ENCODE measurements around the gene USP40.

Gene USP40

DNA sequence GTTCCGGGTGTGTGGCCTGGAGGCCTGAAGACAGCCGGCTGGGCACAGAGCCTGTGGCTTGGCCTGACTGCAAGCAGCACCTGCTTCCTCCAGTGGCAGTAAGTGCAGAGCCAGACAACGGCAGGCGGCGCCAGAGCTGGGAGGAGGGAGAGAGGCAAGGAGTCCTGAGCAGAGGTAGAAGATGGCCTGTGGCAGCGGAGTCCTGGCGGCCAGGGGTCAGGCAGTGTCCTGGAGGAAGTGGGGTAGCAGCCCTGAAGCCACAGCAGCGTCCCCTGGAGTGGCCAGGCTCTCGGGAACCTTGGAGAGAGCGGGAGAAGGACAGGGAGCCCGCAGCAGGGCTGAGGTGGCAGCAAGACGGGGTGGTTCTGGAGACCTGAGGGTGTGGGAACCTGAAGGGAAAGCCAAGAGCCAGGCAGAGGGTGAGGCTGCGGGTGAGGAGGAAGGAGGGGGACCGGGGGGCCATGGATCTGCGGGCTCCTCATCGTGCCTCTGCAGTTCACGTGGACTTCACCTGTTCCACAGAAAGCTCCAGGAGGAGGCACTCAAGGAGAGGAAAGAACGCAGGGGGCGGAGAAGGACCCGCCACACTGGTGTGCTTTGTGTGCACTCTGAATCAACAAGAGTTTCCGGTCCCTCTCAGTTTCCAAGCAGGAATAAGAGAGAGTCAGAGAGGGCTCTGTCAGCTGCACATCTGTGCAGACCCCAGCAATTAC lies 85.9 kb downstream of the USP40 start:
- no peaks in the 10 kb centered on the region for H3K27me3 ChIP-seq (replicated peaks; ENCODE audit: control insufficient read depth, insufficient read depth, low read length)
- TF ChIP-seq, protein P1, sequence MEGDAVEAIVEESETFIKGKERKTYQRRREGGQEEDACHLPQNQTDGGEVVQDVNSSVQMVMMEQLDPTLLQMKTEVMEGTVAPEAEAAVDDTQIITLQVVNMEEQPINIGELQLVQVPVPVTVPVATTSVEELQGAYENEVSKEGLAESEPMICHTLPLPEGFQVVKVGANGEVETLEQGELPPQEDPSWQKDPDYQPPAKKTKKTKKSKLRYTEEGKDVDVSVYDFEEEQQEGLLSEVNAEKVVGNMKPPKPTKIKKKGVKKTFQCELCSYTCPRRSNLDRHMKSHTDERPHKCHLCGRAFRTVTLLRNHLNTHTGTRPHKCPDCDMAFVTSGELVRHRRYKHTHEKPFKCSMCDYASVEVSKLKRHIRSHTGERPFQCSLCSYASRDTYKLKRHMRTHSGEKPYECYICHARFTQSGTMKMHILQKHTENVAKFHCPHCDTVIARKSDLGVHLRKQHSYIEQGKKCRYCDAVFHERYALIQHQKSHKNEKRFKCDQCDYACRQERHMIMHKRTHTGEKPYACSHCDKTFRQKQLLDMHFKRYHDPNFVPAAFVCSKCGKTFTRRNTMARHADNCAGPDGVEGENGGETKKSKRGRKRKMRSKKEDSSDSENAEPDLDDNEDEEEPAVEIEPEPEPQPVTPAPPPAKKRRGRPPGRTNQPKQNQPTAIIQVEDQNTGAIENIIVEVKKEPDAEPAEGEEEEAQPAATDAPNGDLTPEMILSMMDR (IDR thresholded peaks at IDR 0.05; ENCODE audit: insufficient read depth, low read length, poor library complexity, severe bottlenecking) = no peak
- DNase-seq (ENCODE audit: extremely low read depth, insufficient read length) = no peak
- H3K36me3 ChIP-seq (ENCODE audit: control insufficient read depth, insufficient read depth, low read length) = peaks cover 11% of the 10 kb centered on the region
- H3K4me3 ChIP-seq (replicated peaks; ENCODE audit: low read depth, low read length) = no peak overlapping the region

DNA sequence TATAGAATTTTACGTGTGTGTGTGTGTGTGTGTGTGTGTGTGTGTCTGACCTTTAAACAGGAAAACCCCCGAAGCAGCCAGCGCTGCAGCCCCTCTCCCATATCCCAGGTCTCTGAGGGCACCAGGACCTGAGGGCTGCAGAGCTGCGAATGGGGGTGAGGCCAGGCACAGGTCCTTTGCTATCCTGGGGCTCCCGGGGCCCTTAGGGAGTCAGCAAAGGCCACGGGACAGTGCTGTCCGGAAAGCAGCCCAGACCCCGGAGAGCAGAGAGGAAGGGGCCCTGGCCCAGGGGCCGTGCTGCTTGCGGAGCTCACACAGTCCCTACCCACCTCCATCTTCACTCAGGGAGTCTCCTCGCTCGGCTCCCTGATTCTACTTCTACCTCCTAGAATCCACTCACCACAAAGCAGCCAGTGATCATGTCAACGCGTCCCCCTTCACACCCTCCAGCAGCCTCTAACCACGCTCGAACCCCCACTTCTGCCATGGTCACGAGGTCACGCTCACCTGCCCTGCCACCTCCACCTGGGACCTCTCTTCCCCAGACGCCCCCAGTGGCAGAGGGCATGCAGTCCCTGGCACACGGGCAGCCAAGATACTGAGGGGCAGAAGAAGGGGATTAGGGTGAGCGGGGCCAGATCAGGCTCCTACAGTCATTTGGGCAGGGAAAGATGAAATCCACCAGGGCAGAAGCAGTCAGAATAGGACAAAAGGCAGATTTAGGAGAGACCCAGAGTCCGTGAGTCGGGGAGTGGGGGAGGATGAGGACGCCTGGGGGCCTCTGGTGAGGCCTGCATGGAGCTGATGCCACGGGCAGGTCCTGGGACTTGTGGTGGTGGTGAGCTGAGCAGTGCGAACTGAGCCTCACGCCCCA lies 86.7 kb downstream of the USP40 start:
- peaks cover 11% of the 10 kb centered on the region for H3K36me3 ChIP-seq (ENCODE audit: control insufficient read depth, insufficient read depth, low read length)

DNA sequence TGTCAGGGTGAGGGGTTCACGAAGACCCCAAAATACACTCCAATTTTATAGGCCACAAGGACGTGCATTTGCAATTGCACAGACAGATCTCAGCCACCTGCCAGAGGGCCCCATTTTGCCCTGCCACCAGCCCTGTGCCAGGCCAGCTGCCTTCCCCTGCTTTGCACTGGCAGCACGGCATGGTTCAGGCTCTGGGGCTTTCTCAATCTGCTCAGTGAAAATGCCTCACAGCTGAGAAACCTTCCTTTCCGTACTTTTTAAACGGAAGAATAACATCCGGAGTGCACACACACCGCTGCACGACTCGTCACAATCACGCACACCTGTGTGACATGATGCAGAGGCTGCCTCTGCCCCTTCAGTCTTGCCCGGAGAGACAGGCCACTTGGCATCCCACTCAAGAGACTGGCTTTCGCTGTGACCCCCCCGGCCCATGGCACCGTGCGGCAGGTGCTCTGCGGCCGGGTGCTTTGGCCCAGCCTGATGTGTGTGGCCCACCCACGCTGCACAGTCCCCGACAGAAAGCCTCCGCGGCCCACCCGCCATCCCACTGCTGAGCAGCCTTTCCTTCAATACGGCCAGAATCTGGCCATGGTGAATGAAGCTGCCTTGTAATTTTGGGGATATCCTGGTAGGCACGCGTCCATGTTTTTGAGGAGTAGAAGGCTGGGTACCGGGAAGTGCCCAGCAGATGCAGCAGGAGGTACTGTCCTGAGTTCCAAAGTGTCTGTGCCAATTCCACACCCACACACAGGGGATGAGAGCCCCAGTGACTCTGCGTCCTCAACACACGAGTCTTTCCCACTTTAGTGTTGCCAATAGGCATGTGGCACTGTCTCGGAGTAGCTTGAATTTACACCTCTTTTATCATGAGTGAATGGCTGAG lies 88.8 kb downstream of the USP40 start:
- no peaks in the 10 kb centered on the region for H3K27me3 ChIP-seq (replicated peaks; ENCODE audit: control insufficient read depth, insufficient read depth, low read length)
- TF ChIP-seq, protein P1 (IDR thresholded peaks at IDR 0.05; ENCODE audit: insufficient read depth, low read length, poor library complexity, severe bottlenecking) = no peak
- peaks cover 15% of the 10 kb centered on the region for H3K36me3 ChIP-seq (ENCODE audit: control insufficient read depth, insufficient read depth, low read length)
- H3K4me3 ChIP-seq (replicated peaks; ENCODE audit: low read depth, low read length) = no peak overlapping the region
- DNase-seq (ENCODE audit: extremely low read depth, insufficient read length) = no peak

More for the DNA sequence above, 86.7 kb downstream of the USP40 start:
- no peak overlapping the region for H3K4me3 ChIP-seq (replicated peaks; ENCODE audit: low read depth, low read length)
- no peak for DNase-seq (ENCODE audit: extremely low read depth, insufficient read length)
- TF ChIP-seq, protein P1 (IDR thresholded peaks at IDR 0.05; ENCODE audit: insufficient read depth, low read length, poor library complexity, severe bottlenecking) = no peak
- H3K27me3 ChIP-seq (replicated peaks; ENCODE audit: control insufficient read depth, insufficient read depth, low read length) = no peaks in the 10 kb centered on the region

DNA sequence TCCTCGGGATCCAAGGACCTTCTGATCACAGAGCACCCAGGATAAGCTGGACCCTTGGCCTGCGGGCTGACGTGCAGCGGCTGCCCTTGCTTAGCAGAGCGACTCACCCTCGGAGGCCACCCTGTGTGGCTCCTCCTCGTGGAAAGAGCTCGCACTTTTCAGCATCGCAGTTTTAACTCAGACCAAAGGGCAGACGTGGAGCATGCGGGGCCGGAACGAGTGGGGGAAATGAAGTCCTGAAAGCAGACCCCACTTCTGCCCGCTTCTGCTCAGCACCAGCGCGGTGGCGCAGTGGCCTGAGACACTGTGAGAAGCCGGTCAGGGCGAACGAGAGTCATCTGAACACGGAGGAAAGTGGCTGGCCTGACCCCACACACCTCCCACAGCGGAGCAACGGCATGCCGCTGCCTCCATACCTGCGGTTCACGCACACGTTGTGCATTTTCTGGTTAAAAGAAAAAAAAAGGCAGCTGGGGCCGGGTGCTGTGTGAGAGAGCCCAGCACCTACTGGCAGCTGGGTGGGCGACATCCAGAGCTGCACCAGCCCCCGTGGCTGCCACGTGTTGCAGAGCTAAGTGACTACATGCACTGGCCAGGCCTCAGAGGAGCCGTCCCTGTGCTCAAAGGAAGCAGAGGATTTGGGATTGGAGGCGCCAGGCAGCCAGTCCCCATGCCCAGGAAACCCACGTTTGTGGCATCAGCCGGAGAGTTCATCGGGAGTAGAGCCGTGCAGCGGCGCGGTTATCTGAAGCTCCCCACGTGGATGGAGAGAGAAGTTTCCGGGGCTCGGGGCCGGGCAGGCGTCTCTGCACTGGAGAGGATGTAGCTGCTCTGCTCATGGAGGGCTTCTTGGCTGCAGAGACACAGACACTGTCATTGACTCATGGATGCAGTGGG lies 89.7 kb downstream of the USP40 start:
- no peak for DNase-seq (ENCODE audit: extremely low read depth, insufficient read length)
- TF ChIP-seq, protein P1 (IDR thresholded peaks at IDR 0.05; ENCODE audit: insufficient read depth, low read length, poor library complexity, severe bottlenecking) = no peak
- no peaks in the 10 kb centered on the region for H3K27me3 ChIP-seq (replicated peaks; ENCODE audit: control insufficient read depth, insufficient read depth, low read length)
- peaks cover 15% of the 10 kb centered on the region for H3K36me3 ChIP-seq (ENCODE audit: control insufficient read depth, insufficient read depth, low read length)
- no peak overlapping the region for H3K4me3 ChIP-seq (replicated peaks; ENCODE audit: low read depth, low read length)

DNA sequence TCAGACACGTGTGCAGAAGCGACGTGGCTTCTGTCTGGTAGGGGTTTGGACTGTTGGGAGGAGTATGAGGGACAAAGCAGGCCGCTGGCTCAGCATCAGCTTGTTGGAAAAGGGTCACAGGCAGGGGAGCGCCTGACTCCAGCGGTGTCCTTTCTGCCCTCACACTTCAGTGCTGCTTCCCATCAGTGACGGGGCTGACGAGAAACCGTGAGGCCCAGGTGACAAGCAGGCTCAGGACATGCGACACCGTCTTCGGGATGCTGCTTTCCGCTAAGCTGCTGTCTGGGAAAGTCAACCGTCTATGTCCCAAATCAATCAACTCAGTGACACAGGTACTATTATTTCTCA lies 90.5 kb downstream of the USP40 start:
- DNase-seq (ENCODE audit: extremely low read depth, insufficient read length) = no peak
- H3K27me3 ChIP-seq (replicated peaks; ENCODE audit: control insufficient read depth, insufficient read depth, low read length) = no peaks in the 10 kb centered on the region
- H3K4me3 ChIP-seq (replicated peaks; ENCODE audit: low read depth, low read length) = no peak overlapping the region
- peaks cover 19% of the 10 kb centered on the region for H3K36me3 ChIP-seq (ENCODE audit: control insufficient read depth, insufficient read depth, low read length)
- TF ChIP-seq, protein P1 (IDR thresholded peaks at IDR 0.05; ENCODE audit: insufficient read depth, low read length, poor library complexity, severe bottlenecking) = no peak
